C4-2B (cell line): Measurements from ENCODE around the gene CFAP54.

Source experiments
- ZFX ChIP-seq: fragments of 450-650 bp; IDR thresholded peaks from 2 replicates; pipeline ENCODE4 v1.6.1; 2017
- TF ChIP-seq, protein P1 (sequence below): fragments of 450-650 bp; conservative IDR thresholded peaks from 2 replicates; pipeline ENCODE4 v1.5.1; 2017; ENCODE audit warnings: mild to moderate bottlenecking

DNA sequence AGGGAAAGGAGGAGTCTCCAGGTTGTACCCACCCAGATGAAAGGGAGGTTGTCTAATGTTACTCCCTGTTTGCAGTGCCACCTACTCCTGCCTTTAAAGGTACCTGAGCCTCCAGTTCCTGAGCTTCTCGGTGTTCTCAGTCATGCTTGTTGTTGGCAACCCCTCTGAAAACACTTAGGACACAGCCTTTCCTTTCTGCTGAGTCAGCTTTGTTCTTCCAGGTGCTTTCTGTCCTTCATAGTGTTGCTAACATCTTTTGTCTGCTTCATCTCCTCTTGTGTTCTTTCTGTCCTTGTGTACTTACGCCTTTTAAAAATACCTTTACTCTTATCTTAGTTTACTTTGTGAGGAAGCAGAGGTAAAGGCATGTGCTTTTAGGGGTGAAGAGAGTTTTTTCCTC lies 320.7 kb downstream of the CFAP54 start:
- no peak for TF ChIP-seq ZFX
- TF ChIP-seq, protein P1, sequence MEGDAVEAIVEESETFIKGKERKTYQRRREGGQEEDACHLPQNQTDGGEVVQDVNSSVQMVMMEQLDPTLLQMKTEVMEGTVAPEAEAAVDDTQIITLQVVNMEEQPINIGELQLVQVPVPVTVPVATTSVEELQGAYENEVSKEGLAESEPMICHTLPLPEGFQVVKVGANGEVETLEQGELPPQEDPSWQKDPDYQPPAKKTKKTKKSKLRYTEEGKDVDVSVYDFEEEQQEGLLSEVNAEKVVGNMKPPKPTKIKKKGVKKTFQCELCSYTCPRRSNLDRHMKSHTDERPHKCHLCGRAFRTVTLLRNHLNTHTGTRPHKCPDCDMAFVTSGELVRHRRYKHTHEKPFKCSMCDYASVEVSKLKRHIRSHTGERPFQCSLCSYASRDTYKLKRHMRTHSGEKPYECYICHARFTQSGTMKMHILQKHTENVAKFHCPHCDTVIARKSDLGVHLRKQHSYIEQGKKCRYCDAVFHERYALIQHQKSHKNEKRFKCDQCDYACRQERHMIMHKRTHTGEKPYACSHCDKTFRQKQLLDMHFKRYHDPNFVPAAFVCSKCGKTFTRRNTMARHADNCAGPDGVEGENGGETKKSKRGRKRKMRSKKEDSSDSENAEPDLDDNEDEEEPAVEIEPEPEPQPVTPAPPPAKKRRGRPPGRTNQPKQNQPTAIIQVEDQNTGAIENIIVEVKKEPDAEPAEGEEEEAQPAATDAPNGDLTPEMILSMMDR: no peak
